ENCODE data around the gene PTPN7. TPM values are rescaled to one million over a fixed set of nuclear protein-coding genes. Genes with fewer than 3 reads are reported as not detected.

Gene PTPN7
- total RNA-seq, 1 donor from 2014 or later, result 8.5 TPM

DNA sequence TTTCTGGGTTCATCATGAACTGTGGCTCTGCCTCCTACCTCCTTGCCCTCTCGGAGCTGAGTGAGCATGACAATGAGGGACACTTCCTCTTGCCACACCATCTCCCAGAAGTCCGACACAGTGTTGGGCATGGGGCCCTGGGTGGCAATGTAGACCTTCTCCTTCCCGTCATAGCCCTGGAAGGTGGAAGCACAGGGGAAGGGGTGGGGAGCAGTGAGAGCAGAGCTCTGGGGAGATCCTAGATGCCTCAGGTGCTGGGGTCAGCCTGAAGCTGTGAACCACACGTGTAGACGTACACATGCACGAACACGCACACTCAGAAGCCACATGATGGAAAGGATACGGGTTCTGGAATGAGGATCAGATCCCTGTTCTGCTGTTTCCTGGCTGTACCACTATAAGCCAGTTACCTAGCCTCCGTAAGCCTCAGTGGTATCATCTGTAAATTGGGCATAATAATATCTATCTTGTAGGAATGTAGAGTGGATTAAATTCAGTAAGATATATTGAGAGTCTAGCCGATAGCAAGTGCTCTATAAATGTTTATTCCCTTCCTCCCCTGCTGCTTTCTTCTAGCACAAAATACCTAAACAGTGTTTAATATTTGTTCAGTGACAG, 6.1 kb downstream of the PTPN7 start:
- no peak for ATAC-seq
- Histone ChIP-seq H3K27ac (no peak overlapping the region), H3K4me1 (peaks cover 13% of the 10 kb centered on the region), H3K27me3 (ENCODE audit: low read depth) (no peaks in the 10 kb centered on the region), H3K4me3 (no peak overlapping the region), H3K9me3 (no peaks in the 10 kb centered on the region), H3K36me3 (no peaks in the 10 kb centered on the region)
- intact Hi-C loops (cut with DNase I), result no loop called here
- DNase-seq, result no peak
- TF ChIP-seq, protein P1, sequence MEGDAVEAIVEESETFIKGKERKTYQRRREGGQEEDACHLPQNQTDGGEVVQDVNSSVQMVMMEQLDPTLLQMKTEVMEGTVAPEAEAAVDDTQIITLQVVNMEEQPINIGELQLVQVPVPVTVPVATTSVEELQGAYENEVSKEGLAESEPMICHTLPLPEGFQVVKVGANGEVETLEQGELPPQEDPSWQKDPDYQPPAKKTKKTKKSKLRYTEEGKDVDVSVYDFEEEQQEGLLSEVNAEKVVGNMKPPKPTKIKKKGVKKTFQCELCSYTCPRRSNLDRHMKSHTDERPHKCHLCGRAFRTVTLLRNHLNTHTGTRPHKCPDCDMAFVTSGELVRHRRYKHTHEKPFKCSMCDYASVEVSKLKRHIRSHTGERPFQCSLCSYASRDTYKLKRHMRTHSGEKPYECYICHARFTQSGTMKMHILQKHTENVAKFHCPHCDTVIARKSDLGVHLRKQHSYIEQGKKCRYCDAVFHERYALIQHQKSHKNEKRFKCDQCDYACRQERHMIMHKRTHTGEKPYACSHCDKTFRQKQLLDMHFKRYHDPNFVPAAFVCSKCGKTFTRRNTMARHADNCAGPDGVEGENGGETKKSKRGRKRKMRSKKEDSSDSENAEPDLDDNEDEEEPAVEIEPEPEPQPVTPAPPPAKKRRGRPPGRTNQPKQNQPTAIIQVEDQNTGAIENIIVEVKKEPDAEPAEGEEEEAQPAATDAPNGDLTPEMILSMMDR (IDR thresholded peaks at IDR 0.05), result no peak

DNA sequence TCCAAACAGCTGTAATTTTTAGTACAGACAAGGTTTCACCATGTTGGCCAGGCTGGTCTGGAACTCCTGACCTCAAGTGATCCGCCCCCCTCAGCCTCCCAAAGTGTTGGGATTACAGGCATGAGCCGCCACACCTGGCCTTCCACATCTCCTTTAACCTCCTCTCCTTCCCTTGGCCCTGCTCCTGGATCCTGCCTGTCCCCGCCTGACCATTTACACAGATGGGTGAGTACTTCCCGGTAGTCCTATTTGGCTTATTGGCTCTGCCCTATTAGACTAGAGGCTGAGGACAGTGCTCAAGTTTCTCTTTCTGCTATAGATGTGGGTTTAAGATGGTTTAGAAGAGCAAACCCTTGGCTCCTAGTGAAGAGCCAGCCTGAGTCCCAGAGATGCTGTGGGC, 7.1 kb downstream of the PTPN7 start:
- H3K4me3 ChIP-seq, result no peak overlapping the region
- DNase-seq, result no peak
- H3K4me1 ChIP-seq, result peaks cover 13% of the 10 kb centered on the region
- no peaks in the 10 kb centered on the region for H3K27me3 ChIP-seq (ENCODE audit: low read depth)
- TF ChIP-seq, protein P1 (IDR thresholded peaks at IDR 0.05), result no peak
- no peak for ATAC-seq
- intact Hi-C loops (cut with DNase I), result no loop called here
- H3K27ac ChIP-seq, result no peak overlapping the region
- no peaks in the 10 kb centered on the region for H3K9me3 ChIP-seq
- H3K36me3 ChIP-seq, result no peaks in the 10 kb centered on the region

DNA sequence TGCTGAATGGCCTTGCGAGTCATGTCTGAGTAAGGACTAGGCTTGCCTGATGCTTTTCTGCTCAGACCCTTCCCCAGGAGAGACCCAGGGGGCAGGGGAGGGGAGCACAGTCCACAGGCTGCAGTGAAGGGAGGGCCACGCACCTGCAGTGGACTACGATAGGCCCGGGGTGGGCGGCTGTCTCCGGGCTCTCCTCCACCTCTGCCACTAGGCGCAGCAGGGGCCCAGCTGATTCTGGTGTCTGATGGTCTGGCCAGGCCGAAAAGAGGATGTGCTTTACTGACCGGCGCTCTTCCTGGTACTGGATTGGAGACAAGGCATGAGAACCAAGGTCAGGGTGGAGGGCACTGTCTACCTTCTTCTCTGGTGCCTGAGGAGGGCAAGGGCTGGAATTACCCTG, 8.0 kb downstream of the PTPN7 start:
- TF ChIP-seq, protein P1 (IDR thresholded peaks at IDR 0.05), result no peak
- Histone ChIP-seq H3K27me3 (ENCODE audit: low read depth) (no peaks in the 10 kb centered on the region), H3K36me3 (no peaks in the 10 kb centered on the region), H3K4me1 (peaks cover 13% of the 10 kb centered on the region), H3K27ac (no peak overlapping the region), H3K9me3 (no peaks in the 10 kb centered on the region), H3K4me3 (no peak overlapping the region)
- intact Hi-C loops (cut with DNase I), result no loop called here
- DNase-seq (no peak), ATAC-seq (no peak)

DNA sequence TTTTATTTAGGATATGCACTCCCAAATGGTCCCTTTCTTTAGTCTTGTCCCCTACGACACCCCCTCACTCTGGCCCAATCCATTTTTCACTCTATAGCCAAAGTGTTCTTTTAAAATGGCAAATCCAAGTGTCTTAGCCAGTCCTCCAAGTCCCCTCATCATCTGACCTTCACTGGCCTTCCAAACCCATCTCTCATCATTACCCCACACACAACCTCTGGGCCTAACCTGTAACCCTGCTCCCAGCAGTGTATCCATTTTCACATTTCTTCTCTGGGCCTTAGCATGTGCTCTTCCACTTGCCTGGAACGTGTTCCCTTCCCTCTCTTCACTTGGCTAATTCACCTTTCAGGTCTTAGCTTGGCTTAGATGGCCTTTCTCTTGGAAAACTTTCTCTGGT, 9.4 kb downstream of the PTPN7 start:
- Histone ChIP-seq H3K4me3 (no peak overlapping the region), H3K27me3 (ENCODE audit: low read depth) (no peaks in the 10 kb centered on the region), H3K27ac (no peak overlapping the region), H3K9me3 (no peaks in the 10 kb centered on the region), H3K4me1 (peaks cover 13% of the 10 kb centered on the region), H3K36me3 (no peaks in the 10 kb centered on the region)
- intact Hi-C loops (cut with DNase I), result no loop called here
- DNase-seq, result no peak
- no peak for ATAC-seq
- TF ChIP-seq, protein P1 (IDR thresholded peaks at IDR 0.05), result no peak

DNA sequence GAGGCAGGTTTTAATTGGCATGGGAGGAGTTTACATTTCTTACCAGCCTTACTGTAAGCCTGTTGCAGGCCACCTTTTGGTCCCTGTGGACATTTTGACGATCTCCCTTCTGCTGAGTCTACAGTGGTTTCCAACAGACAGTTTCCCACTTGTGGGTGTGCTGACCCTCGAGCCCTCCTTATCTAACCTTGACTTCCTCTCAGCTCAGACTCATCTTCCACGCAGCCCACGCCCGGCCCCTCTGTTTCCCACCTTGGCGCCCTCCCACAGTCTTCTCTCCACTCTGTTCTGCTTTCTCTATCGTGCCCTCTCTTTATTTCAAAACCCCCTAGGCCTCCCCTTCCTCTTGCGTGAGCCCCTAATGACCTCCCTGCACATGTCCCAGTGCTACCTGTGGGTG, 9.8 kb downstream of the PTPN7 start:
- Histone ChIP-seq H3K27me3 (ENCODE audit: low read depth) (no peaks in the 10 kb centered on the region), H3K36me3 (no peaks in the 10 kb centered on the region), H3K27ac (no peak overlapping the region), H3K9me3 (no peaks in the 10 kb centered on the region), H3K4me3 (no peak overlapping the region), H3K4me1 (peaks cover 15% of the 10 kb centered on the region)
- intact Hi-C loops (cut with DNase I), result no loop called here
- ATAC-seq (no peak), DNase-seq (no peak)
- TF ChIP-seq, protein P1 (IDR thresholded peaks at IDR 0.05), result no peak
